Smooth muscle cell (in vitro differentiated cells): ENCODE data around the gene CYB5R3. TPM values are rescaled to one million over a fixed set of nuclear protein-coding genes. Genes with fewer than 3 reads are reported as not detected.
"Not testable (repeated sequence)": the region's sequence is repeated elsewhere in the genome, so short reads cannot be mapped to it uniquely, and the experiment has no call there.

Experiments used
- DNase-seq: peaks from one replicate; lab custom pipeline; 2025; ENCODE audit not compliant: unreplicated experiment; lab: John Stamatoyannopoulos, UW
- H2AFZ ChIP-seq: fragments of 200-600 bp; sonication (generic); 2 replicates; pipeline ENCODE4 v1.6.0; 2016; ENCODE audit warnings: antibody characterized with exemption, low read depth, mild to moderate bottlenecking
- H3F3A ChIP-seq: fragments of 200-600 bp; sonication (generic); 2 replicates; pipeline ENCODE4 v1.6.0; 2017; ENCODE audit warnings: antibody characterized with exemption, low read depth
- H3K27ac ChIP-seq: fragments of 200-600 bp; sonication (generic); 2 replicates; pipeline ENCODE4 v1.5.1; 2016; ENCODE audit warnings: low read depth, mild to moderate bottlenecking
- H3K27me3 ChIP-seq: fragments of 200-600 bp; sonication (generic); 2 replicates; pipeline ENCODE4 v1.6.1; 2016; ENCODE audit warnings: low read depth, mild to moderate bottlenecking
- H3K36me3 ChIP-seq: fragments of 200-600 bp; sonication (generic); 2 replicates; pipeline ENCODE4 v1.5.1; 2016; ENCODE audit warnings: low read depth
- H3K4me1 ChIP-seq: fragments of 200-600 bp; sonication (generic); 2 replicates; pipeline ENCODE4 v1.5.1; 2016; ENCODE audit warnings: low read depth
- H3K4me2 ChIP-seq: fragments of 200-600 bp; sonication (generic); 2 replicates; pipeline ENCODE4 v1.6.0; 2016; ENCODE audit warnings: mild to moderate bottlenecking
- H3K4me3 ChIP-seq: fragments of 200-600 bp; sonication (generic); 2 replicates; pipeline ENCODE4 v1.5.1; 2016; ENCODE audit warnings: mild to moderate bottlenecking
- H3K79me2 ChIP-seq: fragments of 200-600 bp; sonication (generic); 2 replicates; pipeline ENCODE4 v1.6.0; 2016; ENCODE audit warnings: low read depth, mild to moderate bottlenecking
- H3K9ac ChIP-seq: fragments of 200-600 bp; sonication (generic); 2 replicates; pipeline ENCODE4 v1.6.0; 2016; ENCODE audit warnings: low read depth
- H3K9me3 ChIP-seq: fragments of 200-600 bp; sonication (generic); replicated peaks from 2 replicates; pipeline ENCODE4 v1.5.1; 2016; ENCODE audit warnings: low read depth
- H4K20me1 ChIP-seq: fragments of 200-600 bp; sonication (generic); 2 replicates; pipeline ENCODE4 v1.6.0; 2016; ENCODE audit warnings: low read depth
- WGBS: methylation state at CpG from one replicate; pipeline ENCODE4 v1.1.7; 2016; ENCODE audit warnings: low lambda C conversion rate; 5-methylcytosine and 5-hydroxymethylcytosine counted together
- polyA plus RNA-seq: library from polyadenylated mRNA; unstranded; fragments of >200 nt; fragmentation: Nextera tagmentation; extraction: Ambion mirVana; gene quantifications from 2 replicates; pipeline ENCODE4 v1.2.1, GENCODE V29; 2016
- total RNA-seq: library from RNA; depleted of rRNA; stranded (reverse); fragments of >200 nt; gene quantifications from 2 replicates; pipeline ENCODE4 v1.2.3, GENCODE V29; 2014
- TF ChIP-seq, protein P1 (sequence below): fragments of 200-600 bp; sonication (generic); IDR thresholded peaks from 2 replicates; pipeline ENCODE4 v1.5.1; 2017; ENCODE audit warnings: borderline replicate concordance, mild to moderate bottlenecking, antibody characterized with exemption; ENCODE audit not compliant: insufficient read depth, poor library complexity, severe bottlenecking

CYB5R3 gene
- total and polyA plus RNA-seq, 2 experiments from 2014 or later = 76.8 to 365 TPM

GRCh38 chr22:42608136-42608822 is 40.9 kb downstream of the CYB5R3 start:
- Histone ChIP-seq H3F3A (peaks cover 20% of the 10 kb centered on the region), H3K36me3 (no peaks in the 10 kb centered on the region), H3K27me3 (no peaks in the 10 kb centered on the region), H3K4me3 (no peak overlapping the region), H3K9ac (peak overlapping the region; percentile 18), H3K79me2 (peaks cover 100% of the 10 kb centered on the region), H3K9me3 (no peaks in the 10 kb centered on the region), H3K4me1 (peaks cover 20% of the 10 kb centered on the region), H3K27ac (peak overlapping the region; percentile 84), H4K20me1 (peaks cover 98% of the 10 kb centered on the region), H3K4me2 (peak overlapping the region; percentile 83), H2AFZ (no peak overlapping the region)
- WGBS = 77% methylated on average over 11 of the region's 11 CpGs
- DNase-seq = no peak
- TF ChIP-seq, protein P1, sequence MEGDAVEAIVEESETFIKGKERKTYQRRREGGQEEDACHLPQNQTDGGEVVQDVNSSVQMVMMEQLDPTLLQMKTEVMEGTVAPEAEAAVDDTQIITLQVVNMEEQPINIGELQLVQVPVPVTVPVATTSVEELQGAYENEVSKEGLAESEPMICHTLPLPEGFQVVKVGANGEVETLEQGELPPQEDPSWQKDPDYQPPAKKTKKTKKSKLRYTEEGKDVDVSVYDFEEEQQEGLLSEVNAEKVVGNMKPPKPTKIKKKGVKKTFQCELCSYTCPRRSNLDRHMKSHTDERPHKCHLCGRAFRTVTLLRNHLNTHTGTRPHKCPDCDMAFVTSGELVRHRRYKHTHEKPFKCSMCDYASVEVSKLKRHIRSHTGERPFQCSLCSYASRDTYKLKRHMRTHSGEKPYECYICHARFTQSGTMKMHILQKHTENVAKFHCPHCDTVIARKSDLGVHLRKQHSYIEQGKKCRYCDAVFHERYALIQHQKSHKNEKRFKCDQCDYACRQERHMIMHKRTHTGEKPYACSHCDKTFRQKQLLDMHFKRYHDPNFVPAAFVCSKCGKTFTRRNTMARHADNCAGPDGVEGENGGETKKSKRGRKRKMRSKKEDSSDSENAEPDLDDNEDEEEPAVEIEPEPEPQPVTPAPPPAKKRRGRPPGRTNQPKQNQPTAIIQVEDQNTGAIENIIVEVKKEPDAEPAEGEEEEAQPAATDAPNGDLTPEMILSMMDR = no peak

GRCh38 chr22:42607641-42608040 is 41.6 kb downstream of the CYB5R3 start:
- H3K36me3 ChIP-seq, H3K4me3 ChIP-seq, H3K9ac ChIP-seq, H2AFZ ChIP-seq, H3K9me3 ChIP-seq, H3K27me3 ChIP-seq, DNase-seq, H3K4me2 ChIP-seq: not testable (repeated sequence)
- WGBS = 100% methylated on average over 14 of the region's 31 CpGs
- peak overlapping the region; percentile 84 for H3K27ac ChIP-seq
- H3F3A ChIP-seq = peaks cover 16% of the 10 kb centered on the region
- H3K4me1 ChIP-seq = peaks cover 15% of the 10 kb centered on the region
- H4K20me1 ChIP-seq = peaks cover 98% of the 10 kb centered on the region
- H3K79me2 ChIP-seq = peaks cover 100% of the 10 kb centered on the region

DNA sequence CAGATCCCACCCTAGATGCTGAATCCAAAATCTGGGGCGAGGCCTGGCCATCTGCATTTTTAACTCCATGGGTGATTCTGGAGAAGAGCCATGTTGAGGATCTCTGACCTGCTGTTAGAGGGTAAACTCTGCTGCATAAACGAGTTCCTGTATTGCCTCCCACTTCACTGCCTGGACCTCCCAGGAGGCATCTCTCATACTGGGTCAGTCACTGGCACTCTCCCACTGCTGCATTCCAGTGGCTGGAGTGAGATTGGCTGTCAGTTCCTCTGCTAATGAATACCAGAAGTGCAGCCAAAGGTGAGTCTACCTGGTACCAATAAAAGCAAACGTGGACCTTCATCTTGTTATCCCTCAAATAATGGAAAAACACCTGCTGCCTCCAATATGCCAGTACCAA is 44.8 kb downstream of the CYB5R3 start:
- Histone ChIP-seq H3K9ac (no peak overlapping the region), H3K27me3 (no peaks in the 10 kb centered on the region), H3K9me3 (no peaks in the 10 kb centered on the region), H2AFZ (no peak overlapping the region), H4K20me1 (peaks cover 90% of the 10 kb centered on the region), H3K4me3 (no peak overlapping the region), H3K79me2 (peaks cover 87% of the 10 kb centered on the region), H3K4me2 (no peak overlapping the region), H3K27ac (no peak overlapping the region), H3F3A (peaks cover 5% of the 10 kb centered on the region), H3K4me1 (peaks cover 13% of the 10 kb centered on the region), H3K36me3 (peaks cover 8% of the 10 kb centered on the region)
- WGBS = 64% methylated on average over 3 of the region's 3 CpGs
- TF ChIP-seq, protein P1 = no peak
- no peak for DNase-seq

- Histone ChIP-seq H2AFZ (no peak overlapping the region), H3F3A (no peaks in the 10 kb centered on the region), H3K27me3 (no peaks in the 10 kb centered on the region), H4K20me1 (peaks cover 87% of the 10 kb centered on the region), H3K9me3 (no peaks in the 10 kb centered on the region), H3K9ac (no peak overlapping the region), H3K36me3 (peaks cover 12% of the 10 kb centered on the region), H3K4me1 (peaks cover 3% of the 10 kb centered on the region), H3K4me2 (no peak overlapping the region), H3K79me2 (peaks cover 77% of the 10 kb centered on the region), H3K27ac (no peak overlapping the region), H3K4me3 (no peak overlapping the region)
- TF ChIP-seq, protein P1 = no peak
- DNase-seq = no peak
- 100% methylated on average over 2 of the region's 2 CpGs for WGBS
Observed at GRCh38 chr22:42603427-42603826, 45.8 kb downstream of the CYB5R3 start.
